WERI-Rb-1 (cell line): ENCODE data around the gene SPANXB1.
"Not testable (repeated sequence)": the region's sequence is repeated elsewhere in the genome, so short reads cannot be mapped to it uniquely, and the experiment has no call there.

Experiments used
- DNase-seq: peaks from one replicate; pipeline ENCODE4 v3.0.0-alpha.2; 2020
- H3K27ac ChIP-seq: fragments of 250-450 bp; sonication (Bioruptor Pico); 2 replicates; pipeline ENCODE4 v1.5.1; 2020; ENCODE audit warnings: mild to moderate bottlenecking, moderate library complexity
- H3K27me3 ChIP-seq: fragments of 250-450 bp; sonication (Bioruptor Pico); 2 replicates; pipeline ENCODE4 v1.5.1; 2021; ENCODE audit warnings: mild to moderate bottlenecking, low read depth, moderate library complexity; ENCODE audit not compliant: insufficient read depth, severe bottlenecking
- H3K36me3 ChIP-seq: fragments of 250-450 bp; sonication (Bioruptor Pico); 2 replicates; pipeline ENCODE4 v1.5.1; 2020; ENCODE audit warnings: mild to moderate bottlenecking, moderate library complexity
- H3K4me3 ChIP-seq: 2 replicates; pipeline ENCODE4 v1.5.1; 2011; ENCODE audit warnings: low read depth, mild to moderate bottlenecking, control low read depth, low read length
- H3K9me3 ChIP-seq: fragments of 250-450 bp; sonication (Bioruptor Pico); 2 replicates; pipeline ENCODE4 v1.5.1; 2021; ENCODE audit warnings: mild to moderate bottlenecking, moderate library complexity; ENCODE audit not compliant: severe bottlenecking
- CTCF ChIP-seq: IDR thresholded peaks from 2 replicates; pipeline ENCODE4 v1.5.1; 2011; ENCODE audit warnings: low read depth, mild to moderate bottlenecking, control low read depth, inconsistent platforms, low read length

The SPANXB1 gene

GRCh38 chrX:141002568-141002967 lies at the start of gene SPANXB1:
SPANXB1 (plus strand) TSS chrX:141002594; CDS start chrX:141002694, 100 bp downstream.
- H3K27me3 ChIP-seq = peaks cover 19% of the 10 kb centered on the region
- not testable (repeated sequence) for H3K4me3 ChIP-seq, H3K36me3 ChIP-seq, DNase-seq, H3K9me3 ChIP-seq, H3K27ac ChIP-seq

GRCh38 chrX:140967036-140967435 lies 35.4 kb upstream of the SPANXB1 start:
- Histone ChIP-seq H3K27ac (no peak overlapping the region), H3K4me3 (no peak overlapping the region), H3K36me3 (no peaks in the 10 kb centered on the region), H3K27me3 (peaks cover 58% of the 10 kb centered on the region), H3K9me3 (no peaks in the 10 kb centered on the region)
- no peak for DNase-seq
- no peak for TF ChIP-seq CTCF

- Histone ChIP-seq H3K4me3 (no peak overlapping the region), H3K27me3 (peaks cover 44% of the 10 kb centered on the region), H3K36me3 (no peaks in the 10 kb centered on the region), H3K27ac (no peak overlapping the region), H3K9me3 (no peaks in the 10 kb centered on the region)
- TF ChIP-seq CTCF = no peak
- DNase-seq = no peak
These were observed 31.1 kb upstream of the SPANXB1 start for GRCh38 chrX:140971099-140971795.

- DNase-seq = no peak
- peaks cover 30% of the 10 kb centered on the region for H3K27me3 ChIP-seq
- no peak overlapping the region for H3K27ac ChIP-seq
- no peaks in the 10 kb centered on the region for H3K36me3 ChIP-seq
- TF ChIP-seq CTCF = no peak
- H3K9me3 ChIP-seq = no peaks in the 10 kb centered on the region
- H3K4me3 ChIP-seq = no peak overlapping the region
These were observed 26.9 kb upstream of the SPANXB1 start for GRCh38 chrX:140975472-140975871.

- Histone ChIP-seq H3K27me3 (peaks cover 42% of the 10 kb centered on the region), H3K36me3 (no peaks in the 10 kb centered on the region), H3K4me3 (no peak overlapping the region), H3K9me3 (no peaks in the 10 kb centered on the region), H3K27ac (no peak overlapping the region)
- no peak for TF ChIP-seq CTCF
- no peak for DNase-seq
These were observed 22.1 kb upstream of the SPANXB1 start for GRCh38 chrX:140980271-140980670.

- DNase-seq = no peak
- peaks cover 53% of the 10 kb centered on the region for H3K27me3 ChIP-seq
- no peak overlapping the region for H3K4me3 ChIP-seq
- TF ChIP-seq CTCF = no peak
- no peaks in the 10 kb centered on the region for H3K36me3 ChIP-seq
- no peaks in the 10 kb centered on the region for H3K9me3 ChIP-seq
- no peak overlapping the region for H3K27ac ChIP-seq
These were observed 18.7 kb upstream of the SPANXB1 start for GRCh38 chrX:140983730-140984129.

- not testable (repeated sequence) for H3K4me3 ChIP-seq, DNase-seq, H3K27ac ChIP-seq, H3K36me3 ChIP-seq, H3K9me3 ChIP-seq
- H3K27me3 ChIP-seq = peaks cover 19% of the 10 kb centered on the region
These were observed 2.8 kb downstream of the SPANXB1 start for GRCh38 chrX:141005243-141005642.

GRCh38 chrX:141044246-141044645 lies 41.9 kb downstream of the SPANXB1 start:
- not testable (repeated sequence) for H3K36me3 ChIP-seq, DNase-seq, H3K9me3 ChIP-seq, H3K27ac ChIP-seq, H3K4me3 ChIP-seq, H3K27me3 ChIP-seq

GRCh38 chrX:141049878-141050277 lies 47.5 kb downstream of the SPANXB1 start:
- H3K36me3 ChIP-seq, H3K27ac ChIP-seq, H3K9me3 ChIP-seq, DNase-seq, H3K27me3 ChIP-seq, H3K4me3 ChIP-seq: not testable (repeated sequence)

- not testable (repeated sequence) for H3K27ac ChIP-seq, H3K9me3 ChIP-seq, H3K36me3 ChIP-seq, H3K27me3 ChIP-seq, H3K4me3 ChIP-seq, DNase-seq
These were observed 49.7 kb downstream of the SPANXB1 start for GRCh38 chrX:141052098-141052497.
